H9 (cell line): ENCODE data around the gene CD58. TPM values are rescaled to one million over a fixed set of nuclear protein-coding genes. Genes with fewer than 3 reads are reported as not detected.

Source experiments
- DNase-seq: peaks from one replicate; pipeline ENCODE4 v3.0.0-alpha.2; 2017
- H2AFZ ChIP-seq: one replicate; pipeline ENCODE4 v1.6.1; 2013; ENCODE audit warnings: mild to moderate bottlenecking, low read length, control low read depth, moderate library complexity
- H2AK5ac ChIP-seq: 2 replicates; pipeline ENCODE4 v1.6.1; 2013; ENCODE audit warnings: low read length, control low read depth, mixed read lengths; ENCODE audit not compliant: insufficient read length
- H2BK120ac ChIP-seq: one replicate; pipeline ENCODE4 v1.6.1; 2013; ENCODE audit warnings: low read depth, mild to moderate bottlenecking, low read length, control low read depth, inconsistent platforms; ENCODE audit not compliant: poor library complexity, severe bottlenecking
- H2BK12ac ChIP-seq: 2 replicates; pipeline ENCODE4 v1.6.1; 2013; ENCODE audit warnings: low read length, control low read depth, mixed read lengths, low read depth; ENCODE audit not compliant: insufficient read length
- H2BK15ac ChIP-seq: 2 replicates; pipeline ENCODE4 v1.6.1; 2013; ENCODE audit warnings: low read depth, low read length, control low read depth
- H2BK20ac ChIP-seq: one replicate; pipeline ENCODE4 v1.6.1; 2013; ENCODE audit warnings: low read depth, mild to moderate bottlenecking, low read length, control low read depth, inconsistent platforms; ENCODE audit not compliant: poor library complexity, severe bottlenecking
- H2BK5ac ChIP-seq: 2 replicates; pipeline ENCODE4 v1.6.1; 2013; ENCODE audit warnings: low read length, control low read depth, mixed read lengths; ENCODE audit not compliant: insufficient read length
- H3K14ac ChIP-seq: 2 replicates; pipeline ENCODE4 v1.6.1; 2013; ENCODE audit warnings: low read length, control low read depth; ENCODE audit not compliant: insufficient read depth
- H3K18ac ChIP-seq: 2 replicates; pipeline ENCODE4 v1.6.1; 2013; ENCODE audit warnings: low read depth, mild to moderate bottlenecking, mixed read lengths, low read length, control low read depth; ENCODE audit not compliant: insufficient read length
- H3K23ac ChIP-seq: 2 replicates; pipeline ENCODE4 v1.6.1; 2013; ENCODE audit warnings: low read length, control low read depth, mixed read lengths, low read depth; ENCODE audit not compliant: insufficient read length
- H3K23me2 ChIP-seq: 2 replicates; pipeline ENCODE4 v1.6.1; 2013; ENCODE audit warnings: low read depth, mild to moderate bottlenecking, mixed read lengths, low read length, control low read depth; ENCODE audit not compliant: insufficient read length, poor library complexity, severe bottlenecking
- H3K27ac ChIP-seq: 2 replicates; pipeline ENCODE4 v1.5.1; 2013; ENCODE audit warnings: low read length, control low read depth, mixed read lengths, low read depth; ENCODE audit not compliant: insufficient read length
- H3K27me3 ChIP-seq: 2 replicates; pipeline ENCODE4 v1.6.1; 2013; ENCODE audit warnings: low read length, control low read depth, inconsistent platforms; ENCODE audit not compliant: insufficient read depth
- H3K4ac ChIP-seq: 2 replicates; pipeline ENCODE4 v1.6.1; 2013; ENCODE audit warnings: low read depth, mild to moderate bottlenecking, control low read depth, inconsistent platforms, low read length, moderate library complexity
- H3K4me1 ChIP-seq: 2 replicates; pipeline ENCODE4 v1.6.1; 2013; ENCODE audit warnings: low read length, control low read depth, inconsistent platforms; ENCODE audit not compliant: insufficient read depth
- H3K4me2 ChIP-seq: 2 replicates; pipeline ENCODE4 v1.6.1; 2013; ENCODE audit warnings: low read length, control low read depth, mixed read lengths; ENCODE audit not compliant: insufficient read length, insufficient read depth
- H3K56ac ChIP-seq: 2 replicates; pipeline ENCODE4 v1.6.1; 2013; ENCODE audit warnings: low read depth, mild to moderate bottlenecking, mixed read lengths, low read length, control low read depth; ENCODE audit not compliant: insufficient read length
- H3K79me1 ChIP-seq: 2 replicates; pipeline ENCODE4 v1.6.1; 2013; ENCODE audit warnings: low read depth, mild to moderate bottlenecking, moderate library complexity, low read length, control low read depth, inconsistent platforms; ENCODE audit not compliant: insufficient read depth, poor library complexity, severe bottlenecking
- H3K79me2 ChIP-seq: 2 replicates; pipeline ENCODE4 v1.6.1; 2013; ENCODE audit warnings: low read length, control low read depth, inconsistent platforms; ENCODE audit not compliant: insufficient read depth
- H3K9ac ChIP-seq: 2 replicates; pipeline ENCODE4 v1.6.1; 2013; ENCODE audit warnings: low read length, control low read depth, mixed read lengths; ENCODE audit not compliant: insufficient read length; ENCODE audit errors: extremely low read depth
- H3K9me3 ChIP-seq: one replicate; pipeline ENCODE4 v1.6.1; 2013; ENCODE audit warnings: low read depth, low read length, inconsistent platforms; ENCODE audit not compliant: control insufficient read depth
- H3T11ph ChIP-seq: one replicate; pipeline ENCODE4 v1.6.1; 2013; ENCODE audit warnings: mild to moderate bottlenecking, low read length, control low read depth, inconsistent platforms
- H4K20me1 ChIP-seq: one replicate; pipeline ENCODE4 v1.6.1; 2013; ENCODE audit not compliant: control insufficient read depth, insufficient read length, insufficient read depth
- H4K5ac ChIP-seq: 2 replicates; pipeline ENCODE4 v1.6.1; 2013; ENCODE audit warnings: low read depth, mild to moderate bottlenecking, mixed read lengths, low read length, control low read depth; ENCODE audit not compliant: insufficient read length
- H4K8ac ChIP-seq: replicated peaks from 2 replicates; pipeline ENCODE4 v1.6.1; 2013; ENCODE audit warnings: low read length, control low read depth, mixed read lengths, low read depth; ENCODE audit not compliant: insufficient read length
- H4K91ac ChIP-seq: 2 replicates; pipeline ENCODE4 v1.6.1; 2013; ENCODE audit warnings: low read depth, mild to moderate bottlenecking, moderate library complexity, mixed read lengths, low read length, control low read depth; ENCODE audit not compliant: insufficient read length
- H3K27ac Mint-ChIP-seq, 3 experiments: 2 replicates in 2 of 3; 3 replicates in 1 of 3; pipeline ENCODE4 v1.8.0; 2020 to 2021; ENCODE audit warnings: mixed read lengths in 3 of 3, mild to moderate bottlenecking in 1 of 3, moderate library complexity in 1 of 3
- H3K27me3 Mint-ChIP-seq: 2 replicates; pipeline ENCODE4 v1.8.0; 2021; ENCODE audit warnings: low read depth, mild to moderate bottlenecking, moderate library complexity, mixed read lengths
- H3K36me3 Mint-ChIP-seq, 3 experiments: 2 replicates in 2 of 3; 3 replicates in 1 of 3; pipeline ENCODE4 v1.8.0; 2020 to 2021; ENCODE audit warnings: low read depth in 3 of 3, mixed read lengths in 3 of 3; ENCODE audit not compliant: insufficient read depth in 1 of 3
- H3K4me1 Mint-ChIP-seq, 2 experiments: 2 replicates each; pipeline ENCODE4 v1.8.0; 2020; ENCODE audit warnings: mixed read lengths in 2 of 2
- H3K4me3 Mint-ChIP-seq, 2 experiments: 2 replicates in 1 of 2; 3 replicates in 1 of 2; pipeline ENCODE4 v1.8.0; 2020 to 2021; ENCODE audit warnings: mild to moderate bottlenecking in 2 of 2, mixed read lengths in 2 of 2, moderate library complexity in 1 of 2
- H3K9me3 Mint-ChIP-seq, 2 experiments: 2 replicates in 1 of 2; 3 replicates in 1 of 2; pipeline ENCODE4 v1.8.0; 2020; ENCODE audit warnings: mild to moderate bottlenecking in 2 of 2, mixed read lengths in 2 of 2, moderate library complexity in 1 of 2
- CTCF ChIP-seq: fragments of 200-600 bp; sonication (generic); conservative IDR thresholded peaks from 3 replicates; pipeline ENCODE4 v1.8.0; 2021; ENCODE audit warnings: antibody characterized with exemption, mild to moderate bottlenecking
- WGBS: extraction: QIAGEN DNeasy Blood & Tissue Kit; methylation state at CpG from one replicate; pipeline ENCODE4 v1.1.7; 2013; ENCODE audit warnings: missing lambda C conversion rate, low lambda C conversion rate, mixed read lengths; ENCODE audit not compliant: insufficient read length; ENCODE audit errors: extremely low coverage; 5-methylcytosine and 5-hydroxymethylcytosine counted together
- total RNA-seq: library from RNA; stranded (reverse); gene quantifications from 2 replicates; pipeline ENCODE4 v1.2.1, GENCODE V29; 2021

Gene CD58
- total RNA-seq, 1 experiment from 2014 or later = 4.3 TPM

DNA sequence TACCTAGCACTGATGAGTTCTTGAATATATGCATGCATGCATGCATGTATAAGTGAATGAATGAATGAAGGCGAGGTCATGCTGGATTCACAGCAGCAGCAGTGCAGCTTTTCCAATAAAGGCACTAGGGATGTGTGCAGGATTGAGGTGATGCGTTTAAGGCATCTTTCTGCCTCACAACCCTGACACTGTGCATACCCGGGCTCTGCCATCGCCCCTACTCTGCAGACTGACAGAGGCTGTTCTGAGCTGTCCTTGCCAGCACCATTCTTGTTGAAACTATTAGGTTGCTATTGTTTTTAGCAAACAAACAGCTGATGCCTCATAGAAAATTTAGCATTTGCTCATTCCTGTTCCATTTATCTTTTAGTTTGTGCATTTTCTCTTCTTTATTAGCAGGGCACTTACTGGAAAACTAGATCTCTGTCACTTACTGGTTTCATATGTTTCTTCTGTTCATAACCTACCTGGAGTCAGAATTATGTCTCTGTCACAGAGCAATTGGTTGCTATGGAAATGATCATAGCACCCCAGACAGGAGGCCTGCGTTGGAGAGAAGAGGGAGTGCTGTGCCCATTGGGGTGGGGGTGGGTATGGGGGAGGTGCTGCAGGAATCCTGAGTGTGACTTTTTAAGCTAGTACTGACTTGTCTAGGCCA lies 79.0 kb downstream of the CD58 start:
- Histone ChIP-seq H3K18ac (no peak overlapping the region), H3K9me3 (no peaks in the 10 kb centered on the region), H3K4me2 (no peak overlapping the region), H3K27me3 (no peaks in the 10 kb centered on the region), H2AFZ (no peak overlapping the region), H3K14ac (no peak overlapping the region), H2BK15ac (no peak overlapping the region), H3K56ac (no peak overlapping the region), H2AK5ac (no peak overlapping the region), H3K4ac (no peak overlapping the region), H3T11ph (no peak overlapping the region), H4K5ac (no peak overlapping the region), H3K23ac (no peak overlapping the region), H3K79me2 (no peaks in the 10 kb centered on the region), H3K4me1 (no peaks in the 10 kb centered on the region), H2BK120ac (no peak overlapping the region), H3K79me1 (no peaks in the 10 kb centered on the region), H4K8ac (no peak overlapping the region), H2BK20ac (no peak overlapping the region), H4K20me1 (no peaks in the 10 kb centered on the region), H3K27ac (no peak overlapping the region), H4K91ac (no peak overlapping the region), H2BK5ac (no peak overlapping the region), H2BK12ac (no peak overlapping the region), H3K23me2 (no peaks in the 10 kb centered on the region), H3K9ac (no peak overlapping the region)
- no peak for TF ChIP-seq CTCF
- peaks cover 2% of the 10 kb centered on the region; the same call in 1 of the 2 replicates for H3K27me3 Mint-ChIP-seq
- H3K4me3 Mint-ChIP-seq = no peak overlapping the region
- H3K4me1 Mint-ChIP-seq = peaks cover 22 to 28% of the 10 kb centered on the region in 2 experiments
- WGBS = no CpG with 5 or more reads among the region's 5 CpGs
- H3K36me3 Mint-ChIP-seq = no peaks in the 10 kb centered on the region
- H3K27ac Mint-ChIP-seq = no peak overlapping the region
- no peaks in the 10 kb centered on the region for H3K9me3 Mint-ChIP-seq
- no peak for DNase-seq
